ENCODE results near the gene DNAH6.

The DNAH6 gene

GRCh38 chr2:84700006-84700405 is 183.7 kb downstream of the DNAH6 start:
- no peak for DNase-seq

GRCh38 chr2:84701880-84702279 is 185.6 kb downstream of the DNAH6 start:
- no peak for DNase-seq

- DNase-seq: no peak
These were observed 186.6 kb downstream of the DNAH6 start for GRCh38 chr2:84702941-84703340.

- DNase-seq: no peak
These were observed 187.5 kb downstream of the DNAH6 start for GRCh38 chr2:84703831-84704230.

- DNase-seq: no peak
These were observed 188.4 kb downstream of the DNAH6 start for GRCh38 chr2:84704505-84705244.

GRCh38 chr2:84705858-84706257 is 189.6 kb downstream of the DNAH6 start:
- no peak for DNase-seq

GRCh38 chr2:84708442-84708841 is 192.1 kb downstream of the DNAH6 start:
- DNase-seq: no peak

DNA sequence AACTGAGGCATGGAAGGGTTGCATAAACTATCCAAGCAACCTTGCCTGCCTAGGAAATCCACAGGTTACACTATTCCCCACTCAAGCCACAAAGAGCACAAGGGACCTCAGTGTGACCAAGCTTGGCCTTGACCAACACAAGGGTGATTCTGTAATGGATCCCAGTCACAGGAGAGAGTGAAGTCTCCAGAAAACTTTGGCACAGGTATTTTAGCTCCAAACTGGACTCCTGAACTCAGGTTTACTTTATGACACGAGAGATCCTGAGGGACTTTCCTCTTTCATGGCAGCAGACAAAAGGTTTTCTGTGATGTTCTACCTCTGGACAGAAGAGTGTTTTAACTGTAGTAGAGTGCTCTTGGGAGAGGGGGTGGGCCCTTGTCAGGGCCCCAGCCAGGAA is 195.4 kb downstream of the DNAH6 start:
- no peak for DNase-seq

DNA sequence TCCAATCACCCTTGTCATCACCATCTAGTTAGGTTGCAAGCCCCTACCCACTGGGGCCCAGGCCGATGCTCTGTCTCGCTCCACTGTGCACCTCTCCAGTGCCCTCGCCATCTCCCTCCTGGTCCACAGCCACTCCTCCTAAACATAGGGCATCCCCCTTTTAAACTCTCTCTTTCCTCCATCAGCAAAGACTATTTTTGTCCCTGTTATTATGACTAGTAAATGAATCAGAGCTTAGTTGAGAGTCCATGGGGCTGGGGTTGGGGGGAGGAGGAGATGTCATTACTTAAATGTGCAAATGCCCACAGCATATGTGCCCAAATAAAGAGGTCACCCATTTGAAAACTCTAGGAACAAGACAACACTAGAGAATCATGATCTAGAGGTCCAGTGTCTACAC is 197.1 kb downstream of the DNAH6 start:
- DNase-seq: no peak

- DNase-seq: no peak
These were observed 200.3 kb downstream of the DNAH6 start for GRCh38 chr2:84716564-84716963.

DNA sequence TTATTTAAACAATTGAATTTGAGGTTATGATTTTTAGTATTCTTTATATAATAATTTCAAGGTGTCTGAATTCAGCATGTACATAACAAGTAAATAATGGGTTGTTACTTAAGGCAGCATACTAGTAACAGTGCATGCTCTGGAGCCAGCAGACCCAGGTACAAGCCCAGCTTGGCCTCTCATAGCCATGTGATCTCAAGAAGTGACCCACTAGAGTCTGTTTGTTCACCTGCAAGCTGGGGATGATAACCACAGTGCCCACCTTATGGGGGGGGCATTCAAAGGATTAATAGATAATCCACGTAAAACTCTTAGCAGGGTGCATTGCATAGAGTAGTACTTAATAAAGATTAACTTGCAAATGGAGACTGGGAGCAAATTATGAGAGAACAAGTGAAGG is 201.0 kb downstream of the DNAH6 start:
- DNase-seq: no peak

DNA sequence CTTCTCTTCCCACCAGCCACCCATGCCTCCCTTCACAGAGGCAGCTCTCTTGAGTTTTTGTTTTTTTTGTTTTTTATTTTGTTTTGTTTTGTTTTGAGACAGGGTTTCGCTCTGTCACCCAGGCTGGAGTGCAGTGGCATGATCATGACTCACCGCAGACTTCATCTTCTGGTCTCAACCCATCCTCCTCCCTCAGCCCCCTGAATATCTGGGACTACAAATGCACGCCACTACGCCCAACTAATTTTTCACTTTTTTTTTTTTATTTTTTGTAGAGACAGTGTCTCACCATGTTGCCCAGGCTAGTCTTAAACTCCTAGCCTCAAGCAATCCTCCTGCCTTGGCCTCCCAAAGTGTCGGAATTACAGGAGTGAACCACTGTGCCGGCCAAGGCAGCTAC is 203.1 kb downstream of the DNAH6 start:
- no peak for DNase-seq

DNA sequence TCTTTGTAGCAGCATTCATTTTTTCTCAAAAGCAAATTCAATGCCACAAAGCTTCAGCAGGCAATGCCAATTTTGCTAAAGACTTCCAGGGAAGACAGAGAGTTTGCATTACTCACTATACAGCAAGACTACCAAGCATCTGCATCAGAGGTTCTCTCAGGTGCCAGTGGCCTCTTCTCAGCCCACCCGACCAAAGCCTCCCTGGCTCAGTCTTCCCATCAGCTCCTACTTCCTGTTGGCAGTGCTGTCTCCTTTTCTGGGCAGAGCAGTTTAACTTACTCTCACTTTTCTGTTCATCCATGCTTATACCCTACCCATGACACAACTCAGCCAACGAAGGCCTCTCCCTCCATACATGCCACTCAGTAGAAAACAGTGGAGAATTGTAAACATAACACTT is 207.5 kb downstream of the DNAH6 start:
- DNase-seq: no peak

DNA sequence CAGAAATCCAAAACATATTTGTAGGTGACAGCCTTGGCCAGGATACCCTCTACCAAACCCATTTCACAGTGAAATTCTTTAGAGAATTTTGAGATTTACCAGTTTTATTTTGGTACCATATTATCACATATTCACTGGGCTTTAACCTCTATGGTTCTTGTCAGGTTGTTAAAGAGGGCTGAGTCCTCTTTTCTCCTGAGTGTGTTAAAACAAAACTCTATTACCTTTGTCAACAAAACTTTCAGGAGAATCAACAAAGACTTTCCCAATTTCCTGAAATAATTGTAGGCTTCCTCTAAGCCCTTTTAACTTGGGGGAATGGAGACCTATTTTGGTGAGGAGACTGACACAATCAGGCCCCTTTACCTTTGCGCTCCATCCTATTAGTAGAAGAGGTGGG is 209.4 kb downstream of the DNAH6 start:
- no peak for DNase-seq

DNA sequence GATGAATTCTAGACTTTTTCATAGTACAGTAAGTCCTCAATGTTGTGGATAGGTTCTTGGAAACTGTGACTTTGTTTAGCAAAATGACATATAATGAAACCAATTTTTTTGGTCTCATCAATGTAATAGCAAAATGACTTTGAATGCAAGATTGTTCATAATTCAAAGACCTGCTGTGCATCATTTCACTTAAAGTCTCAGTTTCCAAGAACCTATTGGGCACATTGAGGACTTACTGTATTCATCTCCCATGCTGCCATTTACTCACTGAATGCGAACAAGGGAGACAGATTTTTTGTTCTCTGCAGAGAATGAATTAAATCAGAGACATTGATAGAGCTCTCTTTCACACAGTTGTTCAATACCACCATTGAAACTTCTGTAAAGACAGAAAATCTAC is 211.0 kb downstream of the DNAH6 start:
- DNase-seq: no peak

GRCh38 chr2:84729224-84729623 is 212.9 kb downstream of the DNAH6 start:
- no peak for DNase-seq

DNA sequence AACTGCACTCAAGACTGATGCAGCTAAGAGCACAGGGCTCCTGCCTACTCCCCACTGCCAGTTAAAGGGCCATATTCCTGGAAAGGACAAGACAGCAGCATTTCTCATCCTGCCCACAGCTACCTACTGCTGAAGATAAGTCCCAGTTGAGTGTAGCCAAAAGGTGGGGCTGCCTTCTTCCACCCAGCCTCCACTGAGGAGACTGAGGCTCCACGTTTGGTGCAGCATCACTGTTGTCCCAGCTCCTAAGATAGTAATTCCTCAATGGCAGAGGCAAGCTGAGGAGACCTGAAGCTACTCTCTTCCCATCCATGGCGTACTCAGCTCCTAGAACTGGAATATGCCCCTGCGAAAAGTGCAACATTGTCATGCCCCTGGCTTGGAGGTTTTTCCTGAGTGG is 214.9 kb downstream of the DNAH6 start:
- no peak for DNase-seq

GRCh38 chr2:84732897-84733778 is 216.8 kb downstream of the DNAH6 start:
- DNase-seq: peak; percentile 7 to 19 (median 16)

GRCh38 chr2:84735389-84735788 is 219.1 kb downstream of the DNAH6 start:
- DNase-seq: no peak

DNA sequence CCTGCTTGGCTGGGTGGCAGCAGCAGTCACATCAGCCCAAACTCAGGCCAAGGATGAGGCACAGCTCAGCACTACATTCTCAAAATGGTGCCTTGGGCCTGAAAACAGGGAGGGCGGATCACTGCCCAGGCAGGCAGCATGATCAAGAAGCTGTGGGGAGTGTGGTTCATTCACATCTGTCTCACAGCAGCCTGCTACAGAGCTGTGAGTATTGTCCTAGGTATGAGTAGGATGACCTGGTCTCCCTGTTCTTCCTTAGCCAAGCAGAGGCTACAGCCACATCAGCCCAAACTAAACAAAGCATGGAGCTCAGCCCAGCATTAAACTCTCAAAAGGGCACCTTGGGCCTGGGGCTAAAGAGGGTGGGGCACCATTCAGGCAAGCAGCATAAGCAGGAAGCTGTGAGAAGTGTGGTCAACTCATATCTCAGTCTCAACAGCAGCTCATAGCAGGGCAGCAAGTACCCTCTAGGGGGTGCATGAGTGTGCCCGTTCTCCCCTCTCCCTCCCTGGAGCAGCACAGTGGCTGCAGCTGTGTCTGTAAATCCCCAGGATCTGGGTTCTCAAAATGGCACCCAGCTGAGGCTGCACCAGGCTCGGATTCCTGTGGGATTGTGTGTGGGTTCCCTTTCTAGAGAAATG is 225.0 kb downstream of the DNAH6 start:
- peak in 2 of 3 donors; percentile 11 to 38 for DNase-seq

DNA sequence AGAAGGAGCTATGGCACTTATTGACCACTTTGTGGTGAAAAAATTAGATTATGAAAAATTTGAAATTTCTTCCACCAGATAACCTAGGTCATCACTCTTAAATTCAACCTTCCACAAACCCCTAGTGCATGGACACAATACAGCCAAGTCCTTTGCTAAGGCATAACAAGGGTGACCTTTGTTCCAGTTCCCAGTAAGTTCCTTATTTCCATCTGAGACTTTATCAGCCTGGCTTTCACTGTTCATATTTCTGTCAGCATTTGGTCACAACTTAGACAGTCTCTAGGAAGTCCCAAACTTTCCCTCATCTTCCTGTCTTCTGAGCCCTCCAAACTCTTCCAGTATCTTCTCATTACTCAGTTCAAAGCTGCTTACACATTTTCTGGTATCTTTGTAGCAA is 232.0 kb downstream of the DNAH6 start:
- peak in 2 of 3 donors; percentile 2 to 17 for DNase-seq

DNA sequence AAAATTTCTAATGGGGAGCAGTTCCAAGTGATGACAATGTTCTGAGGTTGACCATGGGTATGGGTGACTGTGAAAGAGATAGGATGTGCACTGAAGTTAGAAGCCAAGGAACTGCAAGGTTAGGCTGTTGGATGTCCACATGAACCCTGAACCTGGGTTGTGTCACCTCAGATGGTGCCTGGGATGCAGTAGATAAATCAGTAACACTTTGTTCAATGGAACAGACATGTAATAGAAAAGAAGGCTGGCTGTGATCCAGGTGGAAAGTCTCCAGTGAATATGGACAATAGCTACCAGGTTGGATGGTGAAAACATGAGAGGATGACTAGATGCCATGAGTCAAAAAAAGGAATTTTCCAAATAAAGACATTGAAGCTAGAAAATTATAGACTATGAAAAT is 233.1 kb downstream of the DNAH6 start:
- no peak for DNase-seq

GRCh38 chr2:84755096-84755495 is 238.8 kb downstream of the DNAH6 start:
- DNase-seq: no peak

- no peak for DNase-seq
These were observed 241.3 kb downstream of the DNAH6 start for GRCh38 chr2:84757648-84758047.

Data from suppressor macrophage treated with lipopolysaccharide for 1 hour (primary cell).